ENCODE measurements around the gene DCT.

DCT gene

GRCh38 chr13:94444826-94445225 is 34.7 kb downstream of the DCT start:
- no peak for DNase-seq

- no peak for DNase-seq
Measured at GRCh38 chr13:94435604-94436226, 43.8 kb downstream of the DCT start.

- DNase-seq: peak; percentile 13 to 33
Measured at GRCh38 chr13:94433055-94433961, 46.2 kb downstream of the DCT start.

GRCh38 chr13:94431987-94432386 is 47.5 kb downstream of the DCT start:
- DNase-seq: no peak

- DNase-seq: no peak
Measured at GRCh38 chr13:94431574-94431973, 47.9 kb downstream of the DCT start.

- no peak for DNase-seq
Measured at GRCh38 chr13:94427313-94427953, 52.0 kb downstream of the DCT start.

- no peak for DNase-seq
Measured at GRCh38 chr13:94419925-94420305, 59.6 kb downstream of the DCT start.

- DNase-seq: peak; percentile 15 to 47
Measured at GRCh38 chr13:94419304-94419924, 60.1 kb downstream of the DCT start.

GRCh38 chr13:94417294-94417693 is 62.2 kb downstream of the DCT start:
- DNase-seq: no peak

- no peak for DNase-seq
Measured at GRCh38 chr13:94416454-94417080, 62.9 kb downstream of the DCT start.

- no peak for DNase-seq
Measured at GRCh38 chr13:94415500-94416237, 63.8 kb downstream of the DCT start.

GRCh38 chr13:94414708-94415107 is 64.8 kb downstream of the DCT start:
- no peak for DNase-seq

GRCh38 chr13:94414141-94414540 is 65.3 kb downstream of the DCT start:
- no peak for DNase-seq

- DNase-seq: no peak
Measured at GRCh38 chr13:94413598-94413944, 65.9 kb downstream of the DCT start.

GRCh38 chr13:94412870-94413597 is 66.4 kb downstream of the DCT start:
- no peak for DNase-seq

- no peak for DNase-seq
Measured at GRCh38 chr13:94411747-94412146, 67.7 kb downstream of the DCT start.

GRCh38 chr13:94408314-94409036 is 71.0 kb downstream of the DCT start:
- DNase-seq: no peak

- no peak for DNase-seq
Measured at GRCh38 chr13:94400874-94401273, 78.6 kb downstream of the DCT start.

- DNase-seq: no peak
Measured at GRCh38 chr13:94399812-94400211, 79.7 kb downstream of the DCT start.

GRCh38 chr13:94395860-94396259 is 83.6 kb downstream of the DCT start:
- DNase-seq: no peak

GRCh38 chr13:94394723-94395122 is 84.8 kb downstream of the DCT start:
- no peak for DNase-seq

All from activated CD4-positive, alpha-beta T cell treated with anti-CD3 and anti-CD28 coated beads, Interleukin-2, amount 50 U/mL, for 48 hours (primary cell).